GM12874 (cell line): ENCODE data around the gene EYS.

Experiments used
- CTCF ChIP-seq: IDR thresholded peaks from 2 replicates; pipeline ENCODE4 v1.5.1; 2011; ENCODE audit warnings: low read depth, mild to moderate bottlenecking, control low read depth, low read length, moderate library complexity; ENCODE audit not compliant: insufficient read depth

Gene EYS

GRCh38 chr6:65708162-65708561 lies 1.1 kb upstream of the EYS start:
- TF ChIP-seq CTCF: no peak

GRCh38 chr6:65706436-65706835 lies 590 bp downstream of the EYS start:
- TF ChIP-seq CTCF: no peak

- TF ChIP-seq CTCF: no peak
These were observed 5.7 kb downstream of the EYS start for GRCh38 chr6:65701325-65701724.

GRCh38 chr6:65700561-65700960 lies 6.5 kb downstream of the EYS start:
- no peak for TF ChIP-seq CTCF

GRCh38 chr6:65692109-65692508 lies 14.9 kb downstream of the EYS start:
- TF ChIP-seq CTCF: no peak

- TF ChIP-seq CTCF: no peak
These were observed 26.8 kb downstream of the EYS start for GRCh38 chr6:65680232-65680631.

GRCh38 chr6:65671922-65672321 lies 35.1 kb downstream of the EYS start:
- no peak for TF ChIP-seq CTCF

GRCh38 chr6:65667916-65668656 lies 38.9 kb downstream of the EYS start:
- no peak for TF ChIP-seq CTCF
